Ureter (tissue), 1 donor: ENCODE results near the gene FMO3. TPM values are rescaled to one million over a fixed set of nuclear protein-coding genes. Genes with fewer than 3 reads are reported as not detected.
A peak's percentile ranks its signal among the peaks of the same experiment; 100 is the strongest.

Experiments
- DNase-seq: peaks from one replicate; pipeline ENCODE4 v3.0.0-alpha.2; 2020; ENCODE audit warnings: low spot score
- total RNA-seq: library from RNA; stranded (reverse); gene quantifications from one replicate; pipeline ENCODE4 v1.2.4, GENCODE V29; 2023
- donor health status: DM: yes; HTN: yes; CAD: no.

Gene FMO3
- total RNA-seq, 1 donor from 2014 or later = 0.65 TPM

DNA sequence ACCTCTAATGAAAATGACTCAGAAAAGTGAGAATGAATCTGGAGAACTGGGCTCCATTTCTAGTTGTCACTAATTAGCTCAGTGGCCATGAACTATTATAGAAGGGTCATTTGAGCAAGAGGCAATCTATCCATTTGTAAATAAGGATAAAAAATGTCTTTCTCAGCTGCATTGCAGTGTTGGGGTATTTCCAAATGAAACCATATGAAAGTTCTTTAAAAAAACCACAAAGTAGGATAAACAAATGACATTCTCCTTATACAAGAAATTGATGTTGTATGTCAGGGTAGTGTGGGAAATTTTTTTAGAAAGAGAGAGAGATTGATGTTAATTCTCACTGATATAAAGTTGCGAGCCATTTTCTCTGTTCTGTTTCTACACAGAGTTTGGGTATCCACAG, 26.0 kb downstream of the FMO3 start:
- no peak for DNase-seq

DNA sequence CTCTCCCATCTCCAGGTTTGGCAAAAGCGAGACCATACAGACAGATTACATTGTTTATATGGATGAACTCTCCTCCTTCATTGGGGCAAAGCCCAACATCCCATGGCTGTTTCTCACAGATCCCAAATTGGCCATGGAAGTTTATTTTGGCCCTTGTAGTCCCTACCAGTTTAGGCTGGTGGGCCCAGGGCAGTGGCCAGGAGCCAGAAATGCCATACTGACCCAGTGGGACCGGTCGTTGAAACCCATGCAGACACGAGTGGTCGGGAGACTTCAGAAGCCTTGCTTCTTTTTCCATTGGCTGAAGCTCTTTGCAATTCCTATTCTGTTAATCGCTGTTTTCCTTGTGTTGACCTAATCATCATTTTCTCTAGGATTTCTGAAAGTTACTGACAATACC, 26.4 kb downstream of the FMO3 start:
- no peak for DNase-seq

DNA sequence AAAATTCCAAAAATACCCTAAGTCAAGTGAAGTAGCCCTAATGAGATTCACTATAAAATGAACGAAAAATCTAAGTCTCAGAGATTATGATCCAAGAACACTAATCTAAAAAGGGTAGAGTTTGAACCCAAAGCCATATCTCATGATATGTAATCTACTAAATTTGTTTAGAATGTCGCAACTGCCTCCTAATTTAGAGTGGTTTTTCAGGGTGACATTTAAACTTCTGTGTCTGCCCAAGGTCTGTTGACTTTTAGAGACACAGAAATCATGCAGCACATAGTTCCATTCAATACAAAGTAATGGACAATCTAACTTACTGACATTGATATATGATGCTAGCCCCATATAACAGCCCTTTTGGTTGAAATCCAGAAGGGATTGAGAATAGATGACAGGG, 28.9 kb downstream of the FMO3 start:
- no peak for DNase-seq

DNA sequence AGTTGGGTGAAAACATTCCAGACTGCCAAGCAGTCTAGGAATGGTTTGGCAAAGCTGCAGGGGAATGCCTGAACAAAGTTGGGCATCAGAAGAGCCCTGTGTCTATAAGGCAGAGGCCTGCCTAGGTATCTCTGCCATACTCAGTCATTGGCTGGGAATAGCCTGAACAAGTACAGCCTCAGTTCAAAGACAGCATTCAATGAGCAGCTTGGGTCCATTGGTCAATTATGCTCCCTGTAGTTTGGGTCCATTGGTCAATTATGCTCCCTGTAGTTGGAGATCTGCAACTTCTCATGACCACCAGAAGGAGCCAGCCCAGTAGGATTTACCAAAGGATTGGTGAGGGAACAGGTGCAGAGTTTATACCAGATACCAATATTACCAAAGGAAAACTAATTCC, 31.6 kb downstream of the FMO3 start:
- DNase-seq = no peak

DNA sequence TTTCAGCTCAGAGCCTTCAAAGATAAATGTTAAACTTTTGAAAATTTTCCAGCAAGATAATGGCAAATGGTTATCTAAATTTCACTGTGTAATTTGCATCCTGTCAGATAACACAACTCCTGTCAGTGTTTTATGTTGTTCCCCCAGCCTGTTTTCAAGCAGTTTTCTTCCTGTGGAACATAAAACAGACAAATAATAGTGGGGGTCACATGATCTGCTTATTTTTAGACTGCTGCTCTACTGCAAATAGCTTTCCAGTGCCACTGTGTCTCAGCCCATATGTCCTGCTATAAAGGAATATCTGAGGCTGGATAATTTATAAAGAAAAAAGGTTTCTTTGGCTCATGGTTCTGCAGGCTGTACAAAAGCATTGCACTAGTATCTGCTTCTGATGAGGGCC, 32.2 kb downstream of the FMO3 start:
- no peak for DNase-seq

DNA sequence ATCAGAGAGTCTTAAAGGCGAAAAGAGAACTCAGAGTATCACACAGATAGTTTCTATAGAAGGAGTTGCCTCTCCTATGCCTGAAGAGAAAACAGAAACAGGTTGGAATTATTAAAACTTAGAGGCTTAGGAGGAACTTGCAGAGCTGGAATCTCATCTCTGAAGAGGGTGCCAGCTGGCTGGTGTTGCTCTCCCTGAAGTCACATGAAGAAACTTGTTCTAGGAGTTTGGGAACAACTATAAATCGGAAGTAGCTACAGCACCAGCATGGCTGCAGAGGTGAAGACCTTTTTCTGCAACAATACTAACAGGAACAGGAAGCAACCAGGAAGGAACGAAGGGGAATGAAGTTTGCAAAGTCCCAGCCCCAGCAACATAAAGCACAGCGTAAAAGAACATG, 35.8 kb downstream of the FMO3 start:
- peak; percentile 53 for DNase-seq

DNA sequence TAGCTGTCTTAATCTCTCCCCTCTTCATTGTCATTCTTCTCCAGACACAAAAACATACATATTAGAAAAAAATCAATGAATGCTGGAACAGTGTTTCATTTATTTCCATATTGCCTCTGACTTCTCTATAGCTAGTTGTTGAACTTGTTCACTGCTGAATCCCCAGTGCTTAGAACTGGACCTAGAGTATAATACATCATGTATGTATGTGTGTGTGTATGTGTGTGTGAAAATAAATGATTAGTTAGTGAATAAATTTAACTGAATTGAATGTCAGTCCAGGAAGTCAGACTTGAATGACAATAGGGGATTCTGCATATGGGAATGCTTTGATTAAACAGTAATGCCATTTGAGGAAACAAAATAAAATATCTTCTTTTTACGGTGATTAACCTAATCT, 36.4 kb downstream of the FMO3 start:
- no peak for DNase-seq

DNA sequence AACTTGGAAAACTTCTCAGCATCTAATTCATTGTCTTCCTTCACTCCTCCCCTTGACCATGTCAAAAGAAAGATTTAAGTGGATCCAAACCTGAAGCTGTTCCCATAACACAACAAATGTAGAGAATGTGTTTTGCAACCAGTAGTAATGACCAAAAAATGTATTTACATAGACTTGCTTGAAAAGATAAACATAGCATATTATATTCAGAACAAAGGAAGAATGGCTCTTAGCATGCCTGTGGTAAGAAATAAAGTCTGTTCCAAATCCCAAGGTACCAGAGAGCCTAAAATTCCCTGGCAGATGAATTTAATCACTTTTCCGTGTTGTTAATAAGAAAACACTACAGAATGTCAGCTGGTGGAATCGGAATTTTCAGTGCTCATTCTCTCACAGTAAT, 36.8 kb downstream of the FMO3 start:
- no peak for DNase-seq

DNA sequence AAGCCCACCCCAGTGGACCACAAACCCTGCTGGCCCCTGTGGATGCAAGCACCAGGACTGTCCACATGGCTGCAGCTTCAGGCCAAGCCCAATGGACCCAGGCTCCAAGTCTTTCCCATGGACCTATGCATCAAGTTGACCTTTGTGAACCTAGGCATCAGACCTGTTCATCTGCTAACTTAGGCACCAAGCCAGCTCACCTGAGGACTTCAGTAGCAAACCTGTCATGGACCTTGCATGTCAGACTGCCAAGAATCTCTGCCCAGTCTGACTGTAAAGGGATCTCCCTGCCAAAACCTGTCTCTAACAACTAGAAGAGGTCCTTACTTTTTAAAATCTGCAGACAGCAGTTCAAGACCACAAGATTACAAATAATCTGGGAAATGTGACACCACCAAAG, 37.8 kb downstream of the FMO3 start:
- DNase-seq = no peak

DNA sequence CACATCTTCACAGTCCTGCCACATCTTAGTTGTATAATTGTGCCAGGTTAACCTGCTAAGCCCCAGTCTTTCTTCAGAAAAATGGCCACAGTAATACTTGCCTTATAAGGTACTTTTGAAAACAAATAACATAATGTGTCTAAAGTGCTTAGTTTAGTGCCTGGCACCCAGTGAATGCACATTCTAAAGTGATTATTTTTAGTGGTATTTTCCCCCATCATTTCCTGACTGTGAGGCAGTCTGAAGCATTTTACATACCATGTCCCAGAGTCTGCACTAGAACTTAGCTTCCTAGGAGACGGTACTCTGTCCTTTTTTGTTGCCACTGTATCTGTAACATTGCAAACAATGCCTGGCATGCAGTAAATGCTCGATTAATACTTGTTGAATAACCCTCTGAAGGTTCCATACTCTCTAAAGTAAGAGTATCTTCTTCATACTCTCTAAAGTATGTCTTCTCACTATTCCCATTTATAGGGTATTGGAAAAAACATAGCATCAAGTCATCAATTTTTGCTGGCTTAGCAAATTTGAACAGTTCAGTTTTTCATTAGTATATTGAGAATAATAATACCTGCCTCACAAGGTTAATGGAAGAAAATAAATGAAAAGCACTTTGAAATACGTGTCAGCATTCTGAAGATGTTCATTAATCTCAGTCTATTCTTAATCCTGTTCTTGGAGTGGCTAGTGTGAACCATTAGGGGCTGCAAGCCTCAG, 43.7 kb downstream of the FMO3 start:
- no peak for DNase-seq

DNA sequence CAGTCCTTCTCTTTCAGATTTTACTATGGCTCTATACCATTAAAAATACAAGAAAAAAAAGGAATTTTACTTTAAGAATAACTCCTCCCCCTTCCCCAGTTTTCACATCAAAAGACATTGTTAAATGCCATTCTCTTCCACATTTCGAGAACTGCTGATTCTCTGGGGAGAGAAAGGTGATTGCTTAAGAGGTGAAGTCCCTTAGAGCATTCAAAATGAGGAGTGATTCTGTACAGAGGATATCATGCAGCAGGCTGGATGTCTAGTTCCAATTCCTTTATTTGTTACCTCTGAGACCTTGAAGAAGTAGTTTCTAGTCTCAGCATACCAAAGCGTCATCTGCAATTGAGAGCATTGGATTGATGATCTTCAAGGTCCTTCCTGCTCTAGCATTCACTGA, 46.9 kb downstream of the FMO3 start:
- DNase-seq = no peak

DNA sequence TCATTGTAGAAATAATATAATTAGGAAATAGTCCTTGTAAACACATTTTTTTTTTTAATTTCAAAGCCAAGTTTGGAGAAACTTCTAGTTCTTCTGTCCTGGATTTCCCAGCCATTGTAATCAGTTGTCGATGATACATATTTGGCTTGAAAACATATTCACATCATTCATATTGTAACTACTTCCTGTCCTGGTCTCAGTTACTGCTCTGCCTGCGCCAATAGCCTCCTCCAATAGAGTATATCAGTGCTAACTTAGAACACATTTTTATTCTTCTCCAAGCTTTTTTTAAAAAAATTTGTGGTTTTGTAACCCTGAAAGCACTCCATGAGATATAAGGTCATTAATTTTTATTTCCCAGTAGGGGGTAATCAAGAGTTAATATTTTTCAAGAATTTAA, 48.3 kb downstream of the FMO3 start:
- DNase-seq = no peak

DNA sequence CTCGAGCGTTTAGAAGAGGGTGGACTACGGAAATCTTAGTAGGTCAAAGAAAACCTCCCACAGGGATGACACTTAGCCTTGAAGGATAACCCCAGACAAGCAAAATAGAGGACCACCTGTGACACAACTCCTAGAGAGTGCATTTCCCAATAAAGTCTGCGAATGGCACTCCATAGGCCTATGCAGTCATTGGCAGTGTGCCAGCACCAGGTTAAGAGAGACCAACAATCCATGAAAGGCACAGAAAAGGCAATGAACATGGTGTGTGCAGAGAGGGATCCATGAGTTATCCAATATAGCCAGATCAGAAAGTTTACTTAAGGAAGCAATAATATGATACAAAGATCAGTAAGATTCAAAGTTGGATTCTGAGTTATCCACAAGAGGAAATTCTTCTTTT, 49.2 kb downstream of the FMO3 start:
- DNase-seq = no peak

DNA sequence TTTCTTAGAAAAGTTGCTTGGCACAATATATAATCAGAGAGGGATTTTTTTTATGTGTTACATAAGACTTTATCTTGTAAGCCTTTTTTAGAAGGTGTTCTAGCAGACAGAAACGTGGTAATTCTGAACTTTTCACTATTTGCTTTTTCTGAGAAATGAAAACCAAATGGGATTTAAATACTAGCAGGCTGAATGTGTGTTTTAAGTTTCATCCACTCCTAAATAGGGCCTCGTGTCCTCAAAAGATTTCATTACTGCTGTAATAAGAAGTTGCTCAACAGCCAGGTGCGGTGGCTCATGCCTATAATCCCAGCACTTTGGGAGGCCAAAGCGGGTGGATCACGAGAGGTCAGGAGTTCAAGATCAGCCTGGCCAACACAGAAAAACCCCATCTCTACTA, 49.7 kb downstream of the FMO3 start:
- DNase-seq = no peak

DNA sequence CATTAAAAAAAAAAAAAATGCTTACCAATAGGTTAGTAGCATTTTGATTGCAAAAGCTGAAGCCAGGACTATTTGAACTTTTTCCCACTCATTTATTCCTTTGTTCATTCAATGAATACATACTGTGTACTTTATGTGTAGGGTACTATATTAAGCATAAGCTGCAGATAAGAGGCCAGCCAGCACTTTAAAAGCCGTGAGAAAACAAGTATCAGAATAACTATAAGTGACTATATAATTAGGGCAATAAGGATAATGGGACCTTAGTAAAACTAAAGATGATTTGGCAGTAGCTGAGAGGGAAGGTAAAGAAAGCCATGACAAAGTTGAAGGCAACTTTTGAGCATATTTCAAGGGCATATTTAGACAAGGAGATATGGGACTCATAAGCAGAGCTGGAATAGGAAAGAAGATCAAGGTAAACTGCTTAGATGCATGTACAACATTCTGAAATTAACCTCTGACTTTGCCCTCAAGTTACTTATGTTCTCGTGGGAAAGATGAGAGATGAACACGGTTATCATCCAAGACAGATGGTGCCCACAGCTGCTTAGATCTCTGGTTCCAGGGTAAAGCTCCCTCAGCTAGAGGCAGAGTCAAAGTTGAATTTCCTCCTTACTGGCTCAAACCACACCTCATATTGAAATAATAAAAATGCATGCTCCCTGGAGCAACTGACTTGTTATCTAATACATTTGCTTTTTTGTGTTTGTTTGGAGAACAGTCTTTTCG, 50.4 kb downstream of the FMO3 start:
- DNase-seq = no peak

DNA sequence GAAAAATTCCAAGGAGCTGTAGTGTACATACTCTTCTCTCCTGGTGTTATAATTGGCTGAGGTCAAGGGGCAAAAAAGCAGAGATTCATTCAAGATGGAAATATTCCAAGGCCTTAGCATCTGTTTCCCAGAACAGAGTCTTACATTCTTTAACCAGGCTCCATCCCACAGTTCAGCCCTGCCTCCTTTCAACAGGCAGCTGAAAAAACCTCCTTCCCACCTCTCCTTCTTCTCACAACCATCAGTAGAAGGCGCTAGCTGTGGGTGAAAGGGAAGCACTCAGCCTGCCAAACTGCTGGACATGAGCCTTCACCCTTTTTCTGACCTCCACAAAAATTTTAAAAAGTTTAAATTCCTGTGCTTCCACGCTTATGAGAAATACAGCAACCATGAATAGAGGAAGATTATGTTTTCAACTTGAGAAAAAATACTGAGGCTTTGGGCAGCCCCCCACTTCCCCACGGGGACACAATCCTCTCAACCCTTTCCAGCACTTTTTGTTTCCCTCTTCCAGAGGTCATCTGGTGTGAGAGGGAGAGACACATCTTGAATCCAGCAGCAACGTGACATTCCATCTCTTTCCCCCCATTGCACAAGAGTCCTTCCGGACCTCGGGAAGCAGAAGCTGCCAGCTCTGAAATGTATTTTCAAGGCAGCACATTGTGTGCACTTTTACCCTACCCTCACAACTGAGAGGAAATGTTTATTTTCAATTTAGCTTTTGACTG, 51.1 kb downstream of the FMO3 start:
- DNase-seq = peak; percentile 73

DNA sequence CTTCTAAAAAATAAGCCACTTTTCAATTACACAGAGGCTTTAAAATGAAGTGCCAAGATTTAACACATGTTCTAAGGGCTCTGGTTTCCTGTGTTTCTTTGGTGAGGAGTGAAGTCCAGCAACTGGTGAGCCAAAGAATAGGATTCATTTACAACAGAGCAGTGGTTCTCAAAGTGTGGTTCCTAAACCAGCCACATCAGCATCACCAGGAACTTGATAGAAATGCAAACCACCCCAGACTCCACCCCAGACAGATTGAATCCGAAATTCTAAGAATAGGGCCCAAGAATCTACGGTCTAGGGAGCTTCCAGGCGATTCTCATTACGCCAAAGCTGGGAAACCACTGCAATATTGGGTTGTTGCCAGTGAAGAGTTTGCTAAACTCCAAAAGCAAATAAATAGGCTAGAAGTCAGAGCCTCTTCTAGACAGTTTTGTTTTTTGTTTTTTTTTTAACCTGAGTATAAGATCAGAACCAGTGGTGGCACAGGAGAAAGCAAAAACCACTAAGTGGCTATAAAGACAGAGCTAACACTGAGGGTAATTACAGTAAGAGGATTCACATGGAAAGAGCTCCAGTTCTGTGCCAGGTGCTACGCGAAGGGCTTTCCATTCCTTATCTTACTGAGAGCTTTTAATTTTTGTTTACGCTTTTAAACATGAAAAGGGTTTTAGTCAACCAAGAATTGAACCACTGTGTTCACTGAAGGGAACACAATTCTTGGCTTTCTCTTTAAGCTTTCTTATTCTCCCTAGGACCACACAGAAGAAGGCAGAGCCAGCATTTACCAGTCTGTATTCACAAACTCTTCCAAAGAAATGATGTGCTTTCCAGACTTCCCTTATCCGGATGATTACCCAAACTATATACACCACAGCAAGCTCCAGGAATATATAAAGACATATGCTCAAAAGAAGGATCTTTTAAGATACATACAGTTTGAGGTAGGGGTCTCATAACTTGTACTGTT, 52.0 kb downstream of the FMO3 start:
- DNase-seq = peak; percentile 45

DNA sequence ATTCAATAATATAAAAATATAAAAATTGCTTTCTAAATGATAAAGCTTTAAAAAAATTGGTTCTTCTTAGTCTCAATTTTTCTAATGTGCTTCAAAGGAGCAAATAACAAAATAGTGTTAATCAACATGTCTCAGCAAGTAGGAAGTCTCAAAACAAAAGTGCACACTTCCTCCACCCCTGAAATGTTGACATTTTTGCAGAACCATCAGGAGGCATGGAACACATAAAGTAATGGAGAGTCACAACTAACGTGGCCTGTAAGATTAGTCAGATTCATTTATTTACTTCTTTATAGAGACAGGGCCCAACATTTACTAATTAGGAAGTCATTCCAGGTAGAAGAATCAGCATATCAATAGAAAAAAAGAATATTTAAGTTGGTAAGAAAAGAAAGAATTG, 59.5 kb downstream of the FMO3 start:
- DNase-seq = no peak

DNA sequence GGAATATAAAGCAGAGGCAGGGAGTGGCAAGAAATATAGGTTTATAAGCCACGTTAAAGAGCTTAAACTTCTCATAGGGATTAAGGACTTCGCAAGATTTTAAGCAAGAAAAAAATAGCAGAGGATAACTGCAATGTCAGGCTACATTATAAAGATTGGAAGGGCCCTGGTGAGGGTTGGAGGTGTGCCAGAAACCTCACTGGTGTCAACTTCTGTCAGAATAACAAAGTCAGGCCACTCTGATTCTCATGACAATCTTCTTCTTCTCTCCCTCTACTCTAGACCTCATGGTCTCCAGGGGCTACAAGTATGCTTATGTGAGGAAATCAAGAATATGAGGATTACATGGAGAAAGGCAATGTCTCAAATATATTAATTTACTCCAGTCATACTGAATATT, 61.8 kb downstream of the FMO3 start:
- DNase-seq = no peak

DNA sequence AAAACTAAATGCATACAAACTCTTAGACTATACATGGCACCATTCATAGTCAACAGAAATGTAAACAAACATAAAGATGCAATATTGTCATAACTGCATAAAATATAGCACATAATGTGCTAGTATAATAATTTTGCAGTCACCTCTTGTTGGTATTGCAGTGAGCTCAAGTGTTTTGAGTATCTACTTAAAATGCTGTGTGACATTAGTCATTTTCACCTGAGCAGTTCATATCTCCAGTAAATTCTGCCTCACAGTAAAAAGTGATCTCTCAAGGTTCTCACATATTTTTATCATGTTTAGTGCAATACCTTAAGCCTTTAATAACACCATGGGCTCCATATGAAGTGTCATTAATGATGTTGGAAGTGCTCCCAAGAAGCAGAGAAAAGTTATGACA, 64.8 kb downstream of the FMO3 start:
- no peak for DNase-seq

DNA sequence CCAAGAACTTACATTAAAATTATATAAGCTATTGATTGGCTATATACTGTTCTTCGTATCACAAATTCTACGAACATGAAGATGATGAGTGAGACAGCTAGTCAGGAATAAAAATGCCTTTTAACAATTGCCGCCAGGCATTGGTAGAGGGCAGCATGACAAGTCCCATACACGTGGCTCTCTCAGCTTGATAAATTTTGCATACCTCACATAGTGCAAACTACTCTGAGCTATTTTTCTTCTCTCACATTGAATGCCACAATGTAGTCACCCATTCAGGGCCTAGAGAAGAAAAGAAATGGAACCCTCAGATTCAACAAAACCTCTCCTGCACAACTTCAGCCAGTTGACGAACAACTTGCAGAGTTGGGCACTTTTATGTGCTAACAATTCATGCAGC, 67.4 kb downstream of the FMO3 start:
- no peak for DNase-seq

DNA sequence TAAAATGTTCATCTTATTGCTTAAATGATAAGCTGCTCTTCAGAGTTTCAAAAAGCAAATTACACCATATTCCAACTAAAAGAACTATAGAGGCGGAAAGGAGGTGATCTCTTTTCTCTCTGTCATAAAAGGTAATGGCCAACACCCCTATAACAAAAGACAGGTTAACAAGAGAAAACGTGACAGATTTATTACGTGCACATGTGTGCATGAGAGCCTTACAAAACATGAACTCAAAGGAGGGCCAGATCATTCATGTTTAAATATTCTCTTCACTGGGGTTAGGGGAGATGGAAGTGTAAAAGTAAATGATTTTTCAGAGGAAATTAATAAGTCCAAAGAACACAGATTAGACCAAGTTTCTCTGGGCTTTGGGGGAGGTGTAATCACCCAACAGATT, 67.8 kb downstream of the FMO3 start:
- DNase-seq = no peak
